K562 (cell line): Measurements from ENCODE around the gene UBE2V1. TPM values are rescaled to one million over a fixed set of nuclear protein-coding genes. Genes with fewer than 3 reads are reported as not detected.

ENCODE experiments used
- ATF6 ChIP-seq: sonication (generic); formaldehyde crosslinking; IDR thresholded peaks from 2 replicates; pipeline ENCODE4 v1.4.0; 2020; ENCODE audit warnings: mild to moderate bottlenecking, missing genetic modification reagents
- CBFA2T2 ChIP-seq: fragments of 450-650 bp; conservative IDR thresholded peaks from 2 replicates; pipeline ENCODE4 v1.6.1; 2017; ENCODE audit warnings: mild to moderate bottlenecking
- CLOCK ChIP-seq: fragments of 250-450 bp; sonication (Bioruptor Pico); IDR thresholded peaks from 2 replicates; pipeline ENCODE4 v1.4.0; 2020; ENCODE audit warnings: mild to moderate bottlenecking, moderate library complexity, borderline replicate concordance
- DEAF1 ChIP-seq: fragments of 450-650 bp; formaldehyde crosslinking; IDR thresholded peaks from 2 replicates; pipeline ENCODE4 v1.4.0; 2020; ENCODE audit warnings: mild to moderate bottlenecking, moderate library complexity
- EHMT2 ChIP-seq: fragments of 450-650 bp; IDR thresholded peaks from 2 replicates; pipeline ENCODE4 v1.6.1; 2018; ENCODE audit warnings: antibody characterized with exemption
- FOXA3 ChIP-seq, 2 experiments: fragments of 450-650 bp in 1 of 2; sonication (generic) in 1 of 2; formaldehyde crosslinking; IDR thresholded peaks in 1 of 2; conservative IDR thresholded peaks in 1 of 2; 2 replicates each; pipeline versions ENCODE4 v1.4.0 to v1.8.0; 2020 to 2022; ENCODE audit warnings: mild to moderate bottlenecking in 2 of 2, missing genetic modification reagents in 1 of 2
- GTF2E2 ChIP-seq: fragments of 200-800 bp; sonication (Bioruptor generic); IDR thresholded peaks from 2 replicates; pipeline ENCODE4 v1.6.1; 2016; ENCODE audit warnings: missing genetic modification characterization, missing compliant biosample characterization
- HMG20B ChIP-seq: fragments of 250-450 bp; sonication (Bioruptor Pico); IDR thresholded peaks from 2 replicates; pipeline ENCODE4 v1.5.0; 2021; ENCODE audit warnings: mild to moderate bottlenecking
- KLF10 ChIP-seq: fragments of 250-450 bp; sonication (Bioruptor Pico); IDR thresholded peaks from 2 replicates; pipeline ENCODE4 v1.6.1; 2021; ENCODE audit warnings: matching md5 sums
- NCOA6 ChIP-seq: fragments of 450-650 bp; IDR thresholded peaks from 2 replicates; pipeline ENCODE4 v1.6.1; 2017; ENCODE audit warnings: mild to moderate bottlenecking
- NELFE ChIP-seq: IDR thresholded peaks from 2 replicates; pipeline ENCODE4 v1.6.1; 2011; ENCODE audit warnings: mild to moderate bottlenecking; ENCODE audit not compliant: insufficient read depth, insufficient read length
- POLR2A ChIP-seq: fragments of 450-650 bp; conservative IDR thresholded peaks from 2 replicates; pipeline ENCODE4 v1.6.1; 2016
- RFX7 ChIP-seq: fragments of 250-450 bp; sonication (Bioruptor Pico); IDR thresholded peaks from 2 replicates; pipeline ENCODE4 v1.5.1; 2021; ENCODE audit warnings: mild to moderate bottlenecking
- U2AF1 ChIP-seq: fragments of 200-400 bp; formaldehyde crosslinking; optimal IDR thresholded peaks from 2 replicates; pipeline ENCODE3; 2017; ENCODE audit warnings: mild to moderate bottlenecking, low read depth, low read length, moderate library complexity
- YY1 ChIP-seq, 3 experiments: IDR thresholded peaks; 2 replicates each; pipeline ENCODE4 v1.6.1; 2011; ENCODE audit warnings: low read length in 2 of 3, mild to moderate bottlenecking in 2 of 3, moderate library complexity in 2 of 3, borderline replicate concordance in 1 of 3, control low read depth in 1 of 3, low read depth in 1 of 3; ENCODE audit not compliant: insufficient read depth in 3 of 3, insufficient replicate concordance in 2 of 3, control insufficient read depth in 1 of 3, insufficient read length in 1 of 3; ENCODE audit errors: extremely low read depth in 1 of 3
- ZBTB9 ChIP-seq: fragments of 450-650 bp; formaldehyde crosslinking; IDR thresholded peaks from 2 replicates; pipeline ENCODE4 v1.4.0; 2020; ENCODE audit warnings: mild to moderate bottlenecking, moderate library complexity
- ZKSCAN1 ChIP-seq: fragments of 150-350 bp; IDR thresholded peaks from 2 replicates; pipeline ENCODE4 v1.6.1; 2016; ENCODE audit warnings: low read depth, low read length
- ZNF232 ChIP-seq: sonication (generic); formaldehyde crosslinking; IDR thresholded peaks from 2 replicates; pipeline ENCODE4 v1.8.0; 2022; ENCODE audit warnings: mild to moderate bottlenecking, missing genetic modification reagents
- ZNF324 ChIP-seq: fragments of 250-450 bp; sonication (Bioruptor Pico); IDR thresholded peaks from 2 replicates; pipeline ENCODE4 v1.4.0; 2020; ENCODE audit warnings: mild to moderate bottlenecking
- polyA plus RNA-seq, 8 experiments: library from polyadenylated mRNA; depleted of rRNA in 4 of 8; stranded (reverse) in 5 of 8; unstranded in 3 of 8; fragments of >200 nt; fragmentation: Nextera tagmentation in 2 of 8; fragmentation: Illumina TruSeq in 1 of 8; extraction: Ambion mirVana in 2 of 8; extraction: Trizol in 1 of 8; gene quantifications; 2 replicates each; pipeline versions ENCODE4 v1.2.1 to v1.2.3, GENCODE V29; 2011 to 2014; ENCODE audit warnings: inconsistent platforms in 1 of 8, missing spikeins in 1 of 8
- total RNA-seq, 7 experiments: library from RNA; depleted of rRNA in 6 of 7; stranded (reverse); fragments of >200 nt in 6 of 7; fragmentation: Illumina TruSeq in 2 of 7; extraction: Trizol in 2 of 7; gene quantifications; 2 replicates each; pipeline versions ENCODE4 v1.2.1 to v1.2.3, GENCODE V29; 2011 to 2021; ENCODE audit warnings: low replicate concordance in 1 of 7

UBE2V1 gene
- total and polyA plus RNA-seq, 9 of the 15 experiments (the other 6 are each of a cell fraction or from before 2014, with no cell fraction given) = 93.0 to 357 (median 119) TPM

DNA sequence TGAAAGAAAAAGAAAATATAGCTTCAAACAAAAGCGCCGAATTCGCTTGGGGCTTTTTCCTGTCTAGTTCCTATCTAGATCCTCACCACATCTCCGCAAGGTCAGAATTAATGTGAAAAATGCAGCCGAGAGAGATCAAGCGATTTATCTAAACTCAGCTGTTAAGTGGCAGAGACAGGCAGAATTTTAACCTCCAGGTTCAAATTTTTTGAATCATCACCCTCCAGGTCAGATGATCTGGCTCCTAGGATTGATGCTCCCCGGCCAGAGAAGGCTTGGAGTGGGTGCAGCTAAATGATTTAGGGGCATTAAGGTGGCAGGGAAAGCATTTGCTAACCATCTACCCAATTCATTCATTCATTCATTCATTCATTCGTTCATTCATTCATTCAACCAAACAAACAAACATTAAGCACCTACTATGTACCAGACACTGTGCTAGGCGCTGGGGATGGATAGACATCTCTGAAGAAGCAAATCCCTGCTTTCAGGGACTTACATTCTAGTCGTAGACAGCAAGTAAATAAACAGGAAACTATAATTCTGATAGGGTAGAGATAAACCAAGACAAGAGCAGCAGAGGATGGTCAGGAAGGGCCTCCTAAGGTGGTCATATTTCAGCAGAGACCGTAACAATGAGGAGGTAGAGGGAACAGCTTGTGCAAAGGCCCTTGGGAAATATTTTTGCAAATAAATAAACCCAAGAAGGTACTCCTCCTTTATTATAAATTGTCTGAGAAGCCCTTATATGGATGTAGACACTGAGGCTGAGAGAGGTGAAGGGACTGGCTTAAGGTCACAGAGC is 672 bp upstream of the UBE2V1 start (continued):
- TF ChIP-seq ATF6 (CRISPR knock-in tag) (no peak), GTF2E2 (tag) (0 out of 2 replicates have a peak, but pooled peaks have one; percentile 13), NCOA6 (no peak), EHMT2 (no peak), KLF10 (CRISPR knock-in tag) (no peak), DEAF1 (CRISPR knock-in tag) (no peak), U2AF1 (no peak), ZNF232 (no peak), CLOCK (CRISPR knock-in tag) (no peak), ZBTB9 (CRISPR knock-in tag) (no peak), POLR2A (no peak), YY1 (IDR thresholded peaks at IDR 0.05; ENCODE audit: borderline replicate concordance in 1 of 3, control insufficient read depth in 1 of 3, extremely low read depth in 1 of 3, insufficient read depth in 3 of 3, insufficient read length in 1 of 3, insufficient replicate concordance in 2 of 3, low read depth in 1 of 3, low read length in 2 of 3) (no peak), ZNF324 (CRISPR knock-in tag) (no peak), FOXA3 (CRISPR knock-in tag; conservative IDR thresholded peaks at IDR 0.05 in 1 of 2, IDR thresholded peaks at IDR 0.05 in 1 of 2) (0 out of 4 replicates have a peak, but pooled peaks of 1 of the 2 experiments have one; percentile 24), RFX7 (CRISPR knock-in tag) (no peak), CBFA2T2 (no peak), NELFE (no peak), ZKSCAN1 (peak; percentile 86), HMG20B (no peak)
